Spleen (tissue), 11 donors: ENCODE measurements around the gene NUDT3. TPM values are rescaled to one million over a fixed set of nuclear protein-coding genes. Genes with fewer than 3 reads are reported as not detected.
"Not testable (repeated sequence)": the region's sequence is repeated elsewhere in the genome, so short reads cannot be mapped to it uniquely, and the experiment has no call there.

Source experiments
- DNase-seq: peaks from one replicate; pipeline ENCODE4 v3.0.0-alpha.2; 2020
- H3K27ac ChIP-seq, 8 donors: fragments of 200-600 bp; sonication (generic) in 7 of 8; 1 replicate in 4 of 8; 2 replicates in 4 of 8; pipeline versions ENCODE4 v1.5.0 to v1.8.0; 2016 to 2021; ENCODE audit warnings: inconsistent platforms in 4 of 8, mild to moderate bottlenecking in 4 of 8, moderate library complexity in 1 of 8
- H3K27me3 ChIP-seq, 7 donors: fragments of 200-600 bp; sonication (generic) in 6 of 7; replicated peaks in 1 of 7; 1 replicate in 4 of 7; 2 replicates in 3 of 7; pipeline versions ENCODE4 v1.5.0 to v1.8.0; 2016 to 2021; ENCODE audit warnings: inconsistent platforms in 3 of 7, mild to moderate bottlenecking in 1 of 7
- H3K36me3 ChIP-seq, 6 donors: fragments of 200-600 bp; sonication (generic) in 5 of 6; 1 replicate in 4 of 6; 2 replicates in 2 of 6; pipeline versions ENCODE4 v1.5.0 to v1.8.0; 2016 to 2021; ENCODE audit warnings: inconsistent platforms in 2 of 6
- H3K4me1 ChIP-seq, 6 donors: fragments of 200-600 bp; sonication (generic) in 5 of 6; 1 replicate in 3 of 6; 2 replicates in 3 of 6; pipeline versions ENCODE4 v1.5.0 to v1.8.0; 2016 to 2021; ENCODE audit warnings: inconsistent platforms in 3 of 6
- H3K4me3 ChIP-seq, 8 donors: fragments of 200-600 bp; sonication (generic) in 7 of 8; 1 replicate in 4 of 8; 2 replicates in 4 of 8; pipeline versions ENCODE4 v1.5.0 to v1.8.0; 2016 to 2021; ENCODE audit warnings: inconsistent platforms in 4 of 8, mild to moderate bottlenecking in 4 of 8, moderate library complexity in 2 of 8
- H3K9me3 ChIP-seq, 8 donors: fragments of 200-600 bp; sonication (generic) in 7 of 8; 1 replicate in 4 of 8; 2 replicates in 4 of 8; pipeline versions ENCODE4 v1.5.0 to v1.8.0; 2016 to 2021; ENCODE audit warnings: inconsistent platforms in 4 of 8
- POLR2A ChIP-seq, 3 donors: fragments of 450-650 bp; IDR thresholded peaks; one replicate each; pipeline ENCODE4 v1.5.1; 2017; ENCODE audit warnings: antibody characterized with exemption in 3 of 3, mild to moderate bottlenecking in 1 of 3
- POLR2AphosphoS5 ChIP-seq, 3 donors: sonication (generic); formaldehyde crosslinking; IDR thresholded peaks; one replicate each; pipeline ENCODE4 v1.5.1; 2017; ENCODE audit warnings: antibody characterized with exemption in 3 of 3
- WGBS, 5 donors: extraction: QIAGEN DNeasy Blood & Tissue Kit in 3 of 5; methylation state at CpG; one replicate each; pipeline versions ENCODE4 v1.1.5 to v1.1.7; 2013 to 2018; 5-methylcytosine and 5-hydroxymethylcytosine counted together
- intact Hi-C: fragments of 100-400 bp; cut with DNase I; formaldehyde crosslinking; loops from one replicate; pipeline ENCODE4 v1.15.0; 2023; ENCODE audit warnings: low total_unique reads
- polyA plus RNA-seq, 3 donors: library from polyadenylated mRNA; stranded (reverse); fragments of 200-250 nt; gene quantifications; one replicate each; pipeline ENCODE4 v1.2.1, GENCODE V29; 2013
- total RNA-seq, 7 donors: library from RNA; depleted of rRNA in 3 of 7; stranded (reverse); fragments of >200 nt in 3 of 7; fragmentation: NEBNext Ultra II Directional in 4 of 7; extraction: Animal tissue kit (Norgen Biotek cat#: 25700) in 4 of 7; gene quantifications; one replicate each; pipeline versions ENCODE4 v1.1.0 to v1.2.1, GENCODE V29; 2016 to 2021
- TF ChIP-seq, protein P1 (sequence below), 11 experiments: fragments of 200-600 bp in 7 of 11; fragments of 450-650 bp in 4 of 11; sonication (generic) in 4 of 11; IDR thresholded peaks in 8 of 11; conservative IDR thresholded peaks in 3 of 11; 1 replicate in 7 of 11; 2 replicates in 4 of 11; pipeline versions ENCODE4 v1.4.0 to v1.8.0; 2016 to 2021; ENCODE audit warnings: antibody characterized with exemption in 11 of 11, inconsistent platforms in 4 of 11, mild to moderate bottlenecking in 1 of 11
- donor health status: healthy with polysubstance abuse.
- donor health status: DM: no; HTN: no; CAD: no; lungs with moderate emphysema.
- donor health status: DM: no; HTN: no; CAD: no.
- donor health status: Bipolar disorder and iron deficiency.
- donor health status: healthy.
- donor health status: DM: no; HTN: no; CAD: no.
- donor health status: DM: yes; HTN: yes; CAD: no.

Gene NUDT3
- total and polyA plus RNA-seq, 10 donors = 9.2 to 54.2 (median 37.8) TPM

GRCh38 chr6:34412016-34412415 is 19.5 kb upstream of the NUDT3 start:
- 92 to 98% (median 94%) methylated on average over 5 of the region's 5 CpGs for WGBS, 5 donors
- Histone ChIP-seq H3K27ac (no peak overlapping the region), H3K36me3 (peaks cover 0 to 22% (median 12%) of the 10 kb centered on the region in 6 donors), H3K4me3 (no peak overlapping the region), H3K9me3 (no peaks in the 10 kb centered on the region), H3K4me1 (peaks cover 0 to 12% (median 5%) of the 10 kb centered on the region in 6 donors), H3K27me3 (no peaks in the 10 kb centered on the region)
- intact Hi-C loops = loop anchor here (10.0 kb wide), 1 partner anchor 217 kb away; no protein-coding TSS in a partner anchor
- no peak for TF ChIP-seq POLR2AphosphoS5 (IDR thresholded peaks at IDR 0.05)
- TF ChIP-seq, protein P1, sequence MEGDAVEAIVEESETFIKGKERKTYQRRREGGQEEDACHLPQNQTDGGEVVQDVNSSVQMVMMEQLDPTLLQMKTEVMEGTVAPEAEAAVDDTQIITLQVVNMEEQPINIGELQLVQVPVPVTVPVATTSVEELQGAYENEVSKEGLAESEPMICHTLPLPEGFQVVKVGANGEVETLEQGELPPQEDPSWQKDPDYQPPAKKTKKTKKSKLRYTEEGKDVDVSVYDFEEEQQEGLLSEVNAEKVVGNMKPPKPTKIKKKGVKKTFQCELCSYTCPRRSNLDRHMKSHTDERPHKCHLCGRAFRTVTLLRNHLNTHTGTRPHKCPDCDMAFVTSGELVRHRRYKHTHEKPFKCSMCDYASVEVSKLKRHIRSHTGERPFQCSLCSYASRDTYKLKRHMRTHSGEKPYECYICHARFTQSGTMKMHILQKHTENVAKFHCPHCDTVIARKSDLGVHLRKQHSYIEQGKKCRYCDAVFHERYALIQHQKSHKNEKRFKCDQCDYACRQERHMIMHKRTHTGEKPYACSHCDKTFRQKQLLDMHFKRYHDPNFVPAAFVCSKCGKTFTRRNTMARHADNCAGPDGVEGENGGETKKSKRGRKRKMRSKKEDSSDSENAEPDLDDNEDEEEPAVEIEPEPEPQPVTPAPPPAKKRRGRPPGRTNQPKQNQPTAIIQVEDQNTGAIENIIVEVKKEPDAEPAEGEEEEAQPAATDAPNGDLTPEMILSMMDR (IDR thresholded peaks at IDR 0.05 in 8 of 11, conservative IDR thresholded peaks at IDR 0.05 in 3 of 11) = no peak
- no peak for TF ChIP-seq POLR2A (IDR thresholded peaks at IDR 0.05)
- DNase-seq = no peak

GRCh38 chr6:34407915-34408314 is 15.4 kb upstream of the NUDT3 start:
- H3K27me3 ChIP-seq, H3K4me1 ChIP-seq, H3K36me3 ChIP-seq, H3K4me3 ChIP-seq, DNase-seq, intact Hi-C loops, H3K9me3 ChIP-seq, H3K27ac ChIP-seq: not testable (repeated sequence)
- WGBS, 5 donors = 83 to 100% (median 97%) methylated on average over 1 of the region's 1 CpG

DNA sequence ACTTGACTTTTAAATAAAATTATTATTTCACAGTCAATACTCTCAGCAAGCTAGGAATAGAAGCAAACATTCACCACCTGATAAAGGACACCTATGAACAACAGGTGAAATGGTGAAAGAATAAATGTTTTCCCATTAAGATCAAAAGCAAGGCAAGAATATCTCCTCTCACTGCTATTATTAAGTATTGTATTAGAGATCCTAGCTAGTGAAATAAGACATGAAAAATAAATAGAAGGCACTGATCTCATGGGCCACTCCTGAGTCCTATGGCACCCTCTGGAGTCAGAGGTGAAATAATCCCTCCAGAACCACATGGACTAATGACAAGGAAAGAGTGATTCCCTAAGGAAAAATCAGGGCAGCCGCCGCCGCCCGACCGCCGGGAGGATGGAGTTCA is 4.0 kb upstream of the NUDT3 start:
- 80 to 98% (median 96%) methylated on average over 6 of the region's 6 CpGs for WGBS, 5 donors
- Histone ChIP-seq H3K9me3 (peaks cover 0 to 9% (median 5%) of the 10 kb centered on the region in 8 donors), H3K27me3 (no peaks in the 10 kb centered on the region)

DNA sequence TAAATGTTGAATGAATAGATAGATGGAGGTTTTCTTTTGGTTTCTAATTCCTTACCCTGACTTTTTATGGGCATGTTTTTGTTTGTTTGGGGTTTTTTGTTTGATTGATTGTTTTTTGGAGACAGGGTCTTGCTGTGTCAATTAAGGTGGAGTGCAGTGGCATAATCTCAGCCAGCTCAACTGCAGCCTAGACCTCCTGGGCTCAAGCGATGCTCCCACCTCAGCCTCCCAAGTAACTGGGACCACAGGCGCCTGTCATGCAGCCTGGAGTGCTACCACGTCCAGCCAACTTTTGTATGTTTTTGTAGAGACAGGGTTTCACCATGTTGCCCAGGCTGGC is 1.5 kb upstream of the NUDT3 start:
- intact Hi-C loops = loop anchor here (2.0 kb wide), 1 partner anchor 145 kb away; the partner anchor contains the start of gene SMIM29

More for the DNA sequence above, 4.0 kb upstream of the NUDT3 start:
- H3K4me1 ChIP-seq = peaks cover 8 to 21% (median 15%) of the 10 kb centered on the region in 6 donors
- intact Hi-C loops = no loop called here
- TF ChIP-seq POLR2A (IDR thresholded peaks at IDR 0.05) = no peak
- no peak for TF ChIP-seq POLR2AphosphoS5 (IDR thresholded peaks at IDR 0.05)
- no peak for DNase-seq
- H3K27ac ChIP-seq = no peak overlapping the region
- no peaks in the 10 kb centered on the region for H3K36me3 ChIP-seq
- no peak overlapping the region for H3K4me3 ChIP-seq

More for the DNA sequence above, 1.5 kb upstream of the NUDT3 start:
- no peak for DNase-seq
- Histone ChIP-seq H3K9me3 (peaks cover 0 to 9% (median 5%) of the 10 kb centered on the region in 8 donors), H3K36me3 (no peaks in the 10 kb centered on the region), H3K27ac (peak overlapping the region in 3 of 8 donors; percentile 97 to 99 (median 98)), H3K4me1 (peaks cover 12 to 47% (median 35%) of the 10 kb centered on the region in 6 donors), H3K4me3 (peak overlapping the region in 1 of 8 donors; percentile 100), H3K27me3 (no peaks in the 10 kb centered on the region)
- TF ChIP-seq, protein P1 (IDR thresholded peaks at IDR 0.05 in 8 of 11, conservative IDR thresholded peaks at IDR 0.05 in 3 of 11) = no peak
- no peak for TF ChIP-seq POLR2AphosphoS5 (IDR thresholded peaks at IDR 0.05)
- no peak for TF ChIP-seq POLR2A (IDR thresholded peaks at IDR 0.05)
- 88 to 95% (median 91%) methylated on average over 3 of the region's 3 CpGs for WGBS, 5 donors
